NT2/D1 (cell line): ENCODE measurements around the gene ASGR1.

Experiments
- DNase-seq: peaks from one replicate; pipeline ENCODE4 v3.0.0-alpha.2; 2011; ENCODE audit warnings: low read depth, low spot score
- H3K27me3 ChIP-seq: 2 replicates; pipeline ENCODE4 v1.6.0; 2011; ENCODE audit warnings: mild to moderate bottlenecking; ENCODE audit not compliant: insufficient read length, insufficient read depth
- H3K36me3 ChIP-seq: 2 replicates; pipeline ENCODE4 v1.6.1; 2011; ENCODE audit warnings: mild to moderate bottlenecking, low read length, mixed read lengths; ENCODE audit not compliant: insufficient read depth, insufficient read length
- H3K4me1 ChIP-seq: 2 replicates; pipeline ENCODE4 v1.5.1; 2011; ENCODE audit not compliant: insufficient read depth, insufficient read length
- H3K4me3 ChIP-seq: 2 replicates; pipeline ENCODE4 v1.5.1; 2011; ENCODE audit warnings: low read depth; ENCODE audit not compliant: insufficient read length
- H3K9ac ChIP-seq: 2 replicates; pipeline ENCODE4 v1.6.0; 2011; ENCODE audit warnings: low read depth; ENCODE audit not compliant: insufficient read length
- H3K9me3 ChIP-seq: 2 replicates; pipeline ENCODE4 v1.5.1; 2011; ENCODE audit warnings: mild to moderate bottlenecking, low read length; ENCODE audit not compliant: insufficient read depth
- SUZ12 ChIP-seq: IDR thresholded peaks from 2 replicates; pipeline ENCODE4 v1.6.1; 2011; ENCODE audit not compliant: insufficient read length, insufficient read depth; ENCODE audit errors: extremely low read depth
- YY1 ChIP-seq: IDR thresholded peaks from 2 replicates; pipeline ENCODE4 v1.6.1; 2011; ENCODE audit not compliant: insufficient read length, insufficient read depth
- ZNF274 ChIP-seq: IDR thresholded peaks from 2 replicates; pipeline ENCODE4 v1.6.1; 2011; ENCODE audit warnings: mild to moderate bottlenecking, low read depth, low read length

Gene ASGR1

GRCh38 chr17:7219229-7219811 lies 40.1 kb upstream of the ASGR1 start:
- Histone ChIP-seq H3K4me3 (peak overlapping the region; percentile 82), H3K27me3 (no peaks in the 10 kb centered on the region), H3K9me3 (no peaks in the 10 kb centered on the region), H3K4me1 (peaks cover 23% of the 10 kb centered on the region), H3K9ac (peak overlapping the region; percentile 92), H3K36me3 (peaks cover 38% of the 10 kb centered on the region)
- no peak for DNase-seq
- TF ChIP-seq ZNF274 (no peak), YY1 (no peak), SUZ12 (no peak)

DNA sequence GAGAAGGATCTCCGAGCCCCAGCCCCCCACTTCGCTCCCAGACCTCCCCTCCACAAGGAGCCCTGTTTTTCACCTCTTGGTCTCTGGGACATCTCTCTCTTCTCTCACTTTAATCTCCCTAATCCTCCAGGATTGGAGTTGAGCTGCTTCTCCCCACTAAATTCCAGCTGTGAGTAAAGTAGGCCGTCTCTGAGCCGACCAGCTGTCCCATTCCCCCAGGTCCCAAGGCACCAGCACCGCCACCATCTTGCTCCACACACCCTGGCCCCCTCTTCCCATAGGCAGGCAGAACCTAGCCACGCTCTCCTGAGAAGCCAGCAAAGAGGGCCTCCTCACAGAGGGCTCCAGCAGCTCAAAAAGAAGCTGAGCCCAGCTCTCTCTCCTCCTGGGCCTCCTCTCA lies 39.6 kb upstream of the ASGR1 start:
- no peak overlapping the region for H3K4me3 ChIP-seq
- H3K9me3 ChIP-seq: no peaks in the 10 kb centered on the region

DNA sequence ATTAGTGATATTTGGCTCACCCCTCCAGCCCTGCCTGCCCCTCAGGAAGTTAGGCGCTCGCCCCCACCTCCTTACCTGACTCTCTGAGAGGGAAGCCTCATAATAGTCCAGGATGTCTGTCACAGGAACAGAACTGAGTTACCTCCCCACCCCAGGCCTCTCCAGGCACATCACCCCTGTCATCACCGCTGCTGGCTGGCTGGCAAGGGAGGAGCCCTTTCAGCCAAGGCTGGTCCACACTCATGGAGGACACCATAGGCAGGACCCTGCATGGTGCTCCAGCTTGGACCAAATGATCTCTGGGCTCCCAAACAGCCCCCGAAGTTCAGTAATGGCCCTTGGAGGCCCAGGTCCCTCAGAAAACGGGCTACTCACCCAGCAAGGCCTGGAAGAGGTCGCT lies 39.0 kb upstream of the ASGR1 start:
- H3K9me3 ChIP-seq: no peaks in the 10 kb centered on the region
- no peaks in the 10 kb centered on the region for H3K27me3 ChIP-seq
- H3K36me3 ChIP-seq: peaks cover 26% of the 10 kb centered on the region
- H3K4me1 ChIP-seq: peaks cover 14% of the 10 kb centered on the region
- DNase-seq: no peak
- TF ChIP-seq ZNF274 (no peak), SUZ12 (no peak), YY1 (no peak)
- H3K9ac ChIP-seq: peak overlapping the region; percentile 70
- H3K4me3 ChIP-seq: no peak overlapping the region

More for the DNA sequence above, 39.6 kb upstream of the ASGR1 start:
- Histone ChIP-seq H3K27me3 (no peaks in the 10 kb centered on the region), H3K9ac (peak overlapping the region; percentile 21), H3K4me1 (peaks cover 19% of the 10 kb centered on the region), H3K36me3 (peaks cover 32% of the 10 kb centered on the region)
- no peak for TF ChIP-seq ZNF274
- TF ChIP-seq YY1: no peak
- TF ChIP-seq SUZ12: no peak
- no peak for DNase-seq

DNA sequence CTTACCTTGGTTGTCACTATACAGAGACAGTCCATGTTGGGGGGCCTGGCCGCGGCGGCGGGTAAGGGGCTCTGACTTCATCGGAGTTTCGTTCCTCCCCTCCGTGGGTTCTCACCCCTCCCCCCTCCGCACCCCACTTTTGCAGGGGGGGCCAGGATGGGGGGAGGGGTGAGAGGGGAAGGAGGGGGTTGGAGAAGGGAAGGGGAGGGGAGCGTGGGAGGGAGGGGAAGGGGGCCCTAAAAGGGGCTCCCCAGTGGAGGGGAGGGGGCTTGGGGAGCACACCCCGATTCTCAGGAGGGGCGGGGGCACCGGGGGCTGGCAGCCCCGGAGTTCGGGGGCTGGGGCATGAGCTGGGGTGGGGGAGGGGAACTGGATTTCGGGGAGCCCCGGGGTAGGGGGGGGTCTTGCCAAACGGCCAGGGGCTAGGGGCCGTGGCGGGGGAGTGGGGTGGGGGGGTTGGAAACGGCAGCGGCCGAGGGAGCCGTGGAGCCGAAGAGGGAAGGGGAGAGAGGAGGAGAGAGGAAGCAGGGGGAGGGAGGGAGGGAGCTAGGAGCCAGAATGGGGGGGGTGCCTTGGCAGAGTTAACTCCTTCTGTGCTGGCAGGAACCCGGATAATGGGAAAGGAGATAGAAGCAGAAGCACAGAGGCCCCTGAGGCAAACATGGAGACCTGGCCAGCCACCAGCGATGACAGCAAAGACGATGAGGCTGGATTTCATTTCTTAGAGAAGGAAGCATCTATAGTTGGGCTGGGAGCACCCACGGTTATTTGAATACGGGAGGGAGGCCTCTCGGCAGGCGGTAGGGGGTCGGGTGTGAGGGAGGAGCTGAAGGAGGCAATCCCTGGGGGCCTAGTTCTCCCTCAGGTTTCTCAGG lies 38.2 kb upstream of the ASGR1 start:
- DNase-seq: no peak
- H3K9ac ChIP-seq: peak overlapping the region; percentile 79
- H3K9me3 ChIP-seq: no peaks in the 10 kb centered on the region
- H3K27me3 ChIP-seq: no peaks in the 10 kb centered on the region
- TF ChIP-seq YY1: no peak
- TF ChIP-seq SUZ12: no peak
- TF ChIP-seq ZNF274: no peak
- H3K36me3 ChIP-seq: peaks cover 18% of the 10 kb centered on the region
- H3K4me3 ChIP-seq: peak overlapping the region; percentile 50
- peaks cover 11% of the 10 kb centered on the region for H3K4me1 ChIP-seq

DNA sequence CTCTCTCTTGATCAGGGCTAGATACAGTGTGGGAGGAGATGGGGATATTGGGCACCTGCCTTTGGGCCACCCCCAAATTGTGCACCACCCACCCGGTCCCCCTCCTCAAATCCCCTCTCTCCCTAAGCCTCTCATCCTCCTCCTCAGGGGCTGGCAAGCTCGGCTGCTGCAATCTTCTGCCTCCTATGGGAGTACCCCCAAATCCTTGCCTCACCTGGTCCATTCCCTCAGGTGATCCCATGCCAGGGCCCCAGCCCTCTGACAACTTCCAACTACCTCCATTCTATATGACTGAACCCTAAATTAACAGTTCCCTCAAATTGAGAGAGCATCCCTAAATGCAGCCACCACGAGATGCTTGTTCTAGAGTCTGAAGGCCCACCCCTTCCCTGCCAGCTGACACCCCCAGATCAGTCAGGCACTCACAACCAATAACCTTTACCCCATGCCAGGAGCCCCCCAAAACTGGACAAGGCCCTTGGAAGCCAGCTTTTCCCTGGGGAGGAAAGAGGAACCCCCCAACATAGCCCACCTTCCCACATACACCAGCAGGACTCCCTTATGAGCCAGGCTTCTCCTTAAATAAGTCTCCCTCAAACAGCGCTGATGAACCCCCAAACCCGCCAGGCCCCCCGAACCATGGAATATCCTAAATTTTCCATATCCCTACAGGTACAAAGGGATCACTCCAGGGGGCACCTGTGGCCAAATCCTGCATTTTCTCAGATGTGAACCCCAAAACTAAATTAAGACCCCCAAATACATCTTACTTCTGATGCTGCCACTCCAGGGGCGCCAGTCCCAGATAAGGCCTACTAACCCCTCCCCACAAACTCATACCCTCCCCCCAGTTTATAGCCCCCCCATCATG lies 37.3 kb upstream of the ASGR1 start:
- H3K4me3 ChIP-seq: peak overlapping the region; percentile 50
- H3K9me3 ChIP-seq: no peaks in the 10 kb centered on the region
- TF ChIP-seq YY1 (no peak), ZNF274 (no peak), SUZ12 (no peak)
- peaks cover 11% of the 10 kb centered on the region for H3K4me1 ChIP-seq
- H3K36me3 ChIP-seq: peaks cover 9% of the 10 kb centered on the region
- no peak for DNase-seq
- no peaks in the 10 kb centered on the region for H3K27me3 ChIP-seq
- H3K9ac ChIP-seq: peak overlapping the region; percentile 79

DNA sequence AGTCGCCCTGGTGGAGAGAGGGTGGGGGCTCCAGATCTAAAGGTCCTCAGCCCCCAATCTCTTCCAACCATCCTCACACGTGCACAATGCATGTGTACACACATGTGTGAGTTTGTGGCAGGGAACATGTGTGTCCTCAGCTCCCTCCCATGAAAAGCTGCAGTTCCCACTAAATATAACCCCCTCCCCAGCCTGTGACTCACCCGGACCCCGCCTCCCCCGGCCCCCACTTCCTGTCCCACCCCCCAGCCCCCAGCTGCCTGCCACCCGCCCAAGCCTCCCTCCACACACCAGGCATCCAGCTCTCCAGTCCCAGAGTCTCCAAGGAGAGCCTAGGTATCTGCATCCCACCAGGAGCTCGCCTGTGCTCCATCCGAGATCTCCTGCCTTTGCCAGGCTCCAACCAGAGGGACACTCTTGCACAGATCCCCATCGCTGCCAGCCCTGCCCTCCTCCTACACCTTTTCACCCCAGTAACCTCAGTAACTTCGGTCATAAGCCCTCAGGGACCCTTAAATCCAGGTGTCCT lies 36.5 kb upstream of the ASGR1 start:
- Histone ChIP-seq H3K36me3 (peaks cover 2% of the 10 kb centered on the region), H3K9me3 (no peaks in the 10 kb centered on the region), H3K9ac (peak overlapping the region; percentile 79), H3K4me3 (peak overlapping the region; percentile 50), H3K4me1 (peaks cover 10% of the 10 kb centered on the region), H3K27me3 (no peaks in the 10 kb centered on the region)
- no peak for TF ChIP-seq YY1
- TF ChIP-seq SUZ12: no peak
- TF ChIP-seq ZNF274: no peak
- no peak for DNase-seq
